ENCODE results near the gene A2ML1. TPM values are rescaled to one million over a fixed set of nuclear protein-coding genes. Genes with fewer than 3 reads are reported as not detected.
"Not testable (repeated sequence)": the region's sequence is repeated elsewhere in the genome, so short reads cannot be mapped to it uniquely, and the experiment has no call there.

A2ML1 gene
- total and polyA plus RNA-seq, 2 experiments from 2014 or later, result not detected

DNA sequence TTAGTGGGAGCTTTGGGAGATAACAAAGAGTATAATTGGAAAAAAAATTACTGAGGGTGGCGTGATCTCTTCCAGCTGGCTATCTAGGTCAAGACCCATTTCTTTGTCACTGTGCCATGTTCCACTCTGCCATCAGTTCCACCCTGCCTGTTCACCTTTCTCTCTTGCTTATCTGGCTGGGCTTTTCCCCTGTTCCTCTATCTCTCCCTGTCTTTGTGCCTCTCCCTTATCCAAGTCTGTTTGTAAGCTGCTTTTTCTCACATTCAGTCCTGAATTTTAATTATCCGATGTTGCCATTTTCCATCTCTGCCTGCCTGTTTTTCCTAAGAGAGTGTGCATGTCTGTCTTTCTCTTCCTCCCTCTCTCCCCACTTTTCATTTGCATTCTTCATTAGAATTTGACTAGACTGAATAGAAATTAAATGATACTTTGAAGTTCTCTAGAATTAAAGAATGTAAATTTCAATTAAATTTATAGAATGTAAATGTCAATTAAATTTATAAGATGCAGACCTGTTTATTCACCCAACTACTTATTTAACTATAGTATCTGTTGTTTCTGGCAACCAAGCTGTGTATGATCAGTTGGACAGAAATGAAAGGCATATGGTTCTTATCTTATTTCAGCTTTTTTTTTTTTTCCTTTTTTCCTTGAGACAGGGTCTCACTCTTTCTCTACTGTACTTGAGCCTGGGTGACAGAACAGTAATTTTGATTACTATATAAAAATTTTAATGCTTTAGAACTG lies 40.9 kb upstream of the A2ML1 start:
- no peaks in the 10 kb centered on the region for H3K27me3 ChIP-seq (replicated peaks; ENCODE audit: insufficient read depth)
- H3K27ac ChIP-seq, result no peak overlapping the region
- 65 to 76% methylated on average over 2 of the region's 2 CpGs for WGBS, 2 experiments (ENCODE audit: low coverage in 1 of 2, low lambda C conversion rate in 2 of 2, missing lambda C conversion rate in 2 of 2)
- no peaks in the 10 kb centered on the region for H4K20me1 ChIP-seq (ENCODE audit: insufficient read depth)
- no peaks in the 10 kb centered on the region for H3F3A ChIP-seq (ENCODE audit: insufficient read depth)
- H3K9me2 ChIP-seq (ENCODE audit: insufficient read depth), result no peaks in the 10 kb centered on the region
- H3K4me1 ChIP-seq (ENCODE audit: insufficient read depth), result no peaks in the 10 kb centered on the region
- no peak for TF ChIP-seq EZH2 (IDR thresholded peaks at IDR 0.05; ENCODE audit: insufficient read depth, poor library complexity, severe bottlenecking)
- no peak for TF ChIP-seq EZH2phosphoT487 (IDR thresholded peaks at IDR 0.05; ENCODE audit: insufficient read depth, low read depth)
- H3K79me2 ChIP-seq (ENCODE audit: insufficient read depth), result no peaks in the 10 kb centered on the region
- H3K9ac ChIP-seq, result no peak overlapping the region
- no peak overlapping the region for H3K4me3 ChIP-seq
- H3K36me3 ChIP-seq (ENCODE audit: low read depth), result peaks cover 9% of the 10 kb centered on the region; the same call in 1 of the 2 replicates
- DNase-seq, result no peak
- H3K9me3 ChIP-seq (ENCODE audit: low read depth), result no peaks in the 10 kb centered on the region
- in situ Hi-C loops (cut with MboI), result no loop called here
- H2AFZ ChIP-seq, result no peak overlapping the region
- no peak overlapping the region for H3K4me2 ChIP-seq (ENCODE audit: unreplicated experiment)

DNA sequence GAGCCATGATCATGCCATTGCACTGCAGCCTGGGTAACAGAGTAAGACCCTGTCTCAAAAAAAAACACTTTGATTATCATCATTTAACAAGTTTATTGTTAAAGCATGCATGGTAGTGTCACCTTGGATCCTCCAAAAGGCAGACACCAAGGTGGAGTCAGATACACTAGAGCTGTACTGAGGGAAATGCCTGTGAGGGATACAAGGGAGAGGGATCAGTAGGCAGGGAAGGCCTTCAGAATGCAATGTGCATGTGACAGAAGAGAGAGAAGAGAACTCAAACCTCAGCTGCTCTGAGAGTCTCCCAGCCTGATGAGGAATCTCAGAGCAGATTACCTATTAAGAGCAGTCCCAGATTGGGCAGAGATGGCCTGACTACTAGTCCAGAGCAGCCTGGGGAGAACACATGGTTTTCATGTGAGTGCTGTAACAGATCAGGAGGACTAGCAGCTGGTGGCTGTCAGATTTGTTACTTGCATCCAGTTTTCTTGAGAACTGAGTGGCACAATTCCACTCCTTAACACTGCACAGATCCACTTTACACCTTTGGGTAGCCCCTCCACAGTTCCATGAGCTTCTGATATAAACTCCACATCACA lies 38.0 kb upstream of the A2ML1 start:
- Histone ChIP-seq H4K20me1 (ENCODE audit: insufficient read depth) (no peaks in the 10 kb centered on the region), H3K27me3 (replicated peaks; ENCODE audit: insufficient read depth) (no peaks in the 10 kb centered on the region), H3K4me3 (no peak overlapping the region), H3F3A (ENCODE audit: insufficient read depth) (no peaks in the 10 kb centered on the region), H3K4me1 (ENCODE audit: insufficient read depth) (no peaks in the 10 kb centered on the region), H2AFZ (no peak overlapping the region), H3K9me2 (ENCODE audit: insufficient read depth) (no peaks in the 10 kb centered on the region), H3K27ac (no peak overlapping the region), H3K9me3 (ENCODE audit: low read depth) (no peaks in the 10 kb centered on the region), H3K9ac (no peak overlapping the region), H3K36me3 (ENCODE audit: low read depth) (0 out of 2 replicates have a peak, but pooled peaks cover 3% of the 10 kb centered on the region), H3K4me2 (ENCODE audit: unreplicated experiment) (no peak overlapping the region), H3K79me2 (ENCODE audit: insufficient read depth) (no peaks in the 10 kb centered on the region)
- no peak for TF ChIP-seq EZH2 (IDR thresholded peaks at IDR 0.05; ENCODE audit: insufficient read depth, poor library complexity, severe bottlenecking)
- no peak for TF ChIP-seq EZH2phosphoT487 (IDR thresholded peaks at IDR 0.05; ENCODE audit: insufficient read depth, low read depth)
- in situ Hi-C loops (cut with MboI), result no loop called here
- DNase-seq, result no peak

DNA sequence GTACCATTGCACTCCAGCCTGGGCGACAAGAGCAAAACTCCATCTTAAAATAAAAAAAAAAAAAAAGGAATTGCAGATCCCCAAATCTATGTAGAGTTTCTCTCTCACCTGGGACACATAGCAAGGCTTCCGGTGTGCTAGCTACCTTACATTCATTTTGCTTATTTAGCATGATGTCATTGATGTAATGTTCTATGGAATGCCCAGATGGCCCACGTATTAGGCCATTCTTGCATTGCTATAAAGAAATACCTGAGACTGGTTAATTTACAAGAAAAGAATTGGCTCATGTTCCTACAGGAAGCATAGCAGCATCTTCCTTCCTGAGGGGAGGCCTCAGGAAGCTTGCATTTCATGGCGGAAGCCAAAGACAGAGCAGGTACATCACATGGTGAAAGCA lies 36.9 kb upstream of the A2ML1 start:
- H3K4me3 ChIP-seq, result no peak overlapping the region
- no peaks in the 10 kb centered on the region for H3K9me3 ChIP-seq (ENCODE audit: low read depth)
- H3K79me2 ChIP-seq (ENCODE audit: insufficient read depth), result no peaks in the 10 kb centered on the region
- TF ChIP-seq EZH2 (IDR thresholded peaks at IDR 0.05; ENCODE audit: insufficient read depth, poor library complexity, severe bottlenecking), result no peak
- no peak for TF ChIP-seq EZH2phosphoT487 (IDR thresholded peaks at IDR 0.05; ENCODE audit: insufficient read depth, low read depth)
- no peak overlapping the region for H3K9ac ChIP-seq
- 67 to 76% methylated on average over 3 to 4 of the region's 4 CpGs for WGBS, 2 experiments (ENCODE audit: low coverage in 1 of 2, low lambda C conversion rate in 2 of 2, missing lambda C conversion rate in 2 of 2)
- no peak for DNase-seq
- 0 out of 2 replicates have a peak, but pooled peaks cover 3% of the 10 kb centered on the region for H3K36me3 ChIP-seq (ENCODE audit: low read depth)
- H3K9me2 ChIP-seq (ENCODE audit: insufficient read depth), result no peaks in the 10 kb centered on the region
- no peaks in the 10 kb centered on the region for H3K27me3 ChIP-seq (replicated peaks; ENCODE audit: insufficient read depth)
- no peak overlapping the region for H3K27ac ChIP-seq
- no peak overlapping the region for H3K4me2 ChIP-seq (ENCODE audit: unreplicated experiment)
- no peaks in the 10 kb centered on the region for H3K4me1 ChIP-seq (ENCODE audit: insufficient read depth)
- H3F3A ChIP-seq (ENCODE audit: insufficient read depth), result no peaks in the 10 kb centered on the region
- in situ Hi-C loops (cut with MboI), result no loop called here
- no peaks in the 10 kb centered on the region for H4K20me1 ChIP-seq (ENCODE audit: insufficient read depth)
- no peak overlapping the region for H2AFZ ChIP-seq

DNA sequence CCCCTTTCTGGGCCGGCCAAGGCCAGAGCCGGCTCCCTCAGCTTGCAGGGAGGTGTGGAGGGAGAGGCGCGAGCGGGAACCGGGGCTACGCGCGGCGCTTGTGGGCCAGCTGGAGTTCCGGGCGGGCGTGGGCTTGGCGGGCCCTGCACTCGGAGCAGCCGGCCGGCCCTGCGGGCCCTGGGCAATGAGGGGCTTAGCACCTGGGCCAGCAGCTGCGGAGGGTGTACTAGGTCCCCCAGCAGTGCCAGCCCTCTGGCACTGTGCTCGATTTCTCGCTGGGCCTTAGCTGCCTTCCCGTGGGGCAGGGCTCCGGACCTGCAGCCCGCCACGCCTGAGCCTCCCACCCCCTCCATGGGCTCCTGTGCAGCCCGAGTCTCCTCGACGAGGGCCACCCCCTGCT lies 35.2 kb upstream of the A2ML1 start:
- H3K27ac ChIP-seq; H3F3A ChIP-seq (ENCODE audit: insufficient read depth); H3K36me3 ChIP-seq (ENCODE audit: low read depth); H3K4me1 ChIP-seq (ENCODE audit: insufficient read depth); H3K4me3 ChIP-seq; H3K27me3 ChIP-seq (replicated peaks; ENCODE audit: insufficient read depth); in situ Hi-C loops (cut with MboI); H3K79me2 ChIP-seq (ENCODE audit: insufficient read depth); H3K9me3 ChIP-seq (ENCODE audit: low read depth); H3K4me2 ChIP-seq (ENCODE audit: unreplicated experiment); H4K20me1 ChIP-seq (ENCODE audit: insufficient read depth); H2AFZ ChIP-seq; DNase-seq; H3K9ac ChIP-seq; H3K9me2 ChIP-seq (ENCODE audit: insufficient read depth): not testable (repeated sequence)
- 90 to 95% methylated on average over 20 to 28 of the region's 28 CpGs for WGBS, 2 experiments (ENCODE audit: low coverage in 1 of 2, low lambda C conversion rate in 2 of 2, missing lambda C conversion rate in 2 of 2)

DNA sequence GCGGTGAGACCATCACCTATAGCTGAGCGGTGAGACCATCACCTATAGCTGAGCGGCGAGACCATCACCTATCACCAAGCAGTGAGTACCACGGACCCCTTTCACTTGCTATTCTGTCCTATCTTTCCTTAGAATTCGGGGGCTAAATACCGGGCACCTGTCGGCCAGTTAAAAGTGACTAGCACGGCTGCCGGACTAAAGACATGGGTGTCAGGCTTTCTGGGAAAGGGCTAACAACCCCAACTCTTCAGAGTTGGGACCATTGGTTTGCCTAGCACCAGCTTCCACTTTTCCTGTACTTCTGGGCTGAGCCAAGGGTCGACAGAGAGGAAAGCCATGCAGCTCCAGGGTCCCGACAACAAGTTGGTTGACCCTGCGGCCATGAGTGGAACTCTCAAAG lies 33.7 kb upstream of the A2ML1 start:
- H3K27me3 ChIP-seq (replicated peaks; ENCODE audit: insufficient read depth); DNase-seq; H3K9ac ChIP-seq; H2AFZ ChIP-seq; H3K27ac ChIP-seq; H3K4me2 ChIP-seq (ENCODE audit: unreplicated experiment); H3K9me2 ChIP-seq (ENCODE audit: insufficient read depth); H3K79me2 ChIP-seq (ENCODE audit: insufficient read depth); H3K9me3 ChIP-seq (ENCODE audit: low read depth); H3F3A ChIP-seq (ENCODE audit: insufficient read depth); H3K36me3 ChIP-seq (ENCODE audit: low read depth); H4K20me1 ChIP-seq (ENCODE audit: insufficient read depth); H3K4me1 ChIP-seq (ENCODE audit: insufficient read depth); H3K4me3 ChIP-seq; in situ Hi-C loops (cut with MboI): not testable (repeated sequence)
- 74 to 78% methylated on average over 13 of the region's 13 CpGs for WGBS, 2 experiments (ENCODE audit: low coverage in 1 of 2, low lambda C conversion rate in 2 of 2, missing lambda C conversion rate in 2 of 2)

DNA sequence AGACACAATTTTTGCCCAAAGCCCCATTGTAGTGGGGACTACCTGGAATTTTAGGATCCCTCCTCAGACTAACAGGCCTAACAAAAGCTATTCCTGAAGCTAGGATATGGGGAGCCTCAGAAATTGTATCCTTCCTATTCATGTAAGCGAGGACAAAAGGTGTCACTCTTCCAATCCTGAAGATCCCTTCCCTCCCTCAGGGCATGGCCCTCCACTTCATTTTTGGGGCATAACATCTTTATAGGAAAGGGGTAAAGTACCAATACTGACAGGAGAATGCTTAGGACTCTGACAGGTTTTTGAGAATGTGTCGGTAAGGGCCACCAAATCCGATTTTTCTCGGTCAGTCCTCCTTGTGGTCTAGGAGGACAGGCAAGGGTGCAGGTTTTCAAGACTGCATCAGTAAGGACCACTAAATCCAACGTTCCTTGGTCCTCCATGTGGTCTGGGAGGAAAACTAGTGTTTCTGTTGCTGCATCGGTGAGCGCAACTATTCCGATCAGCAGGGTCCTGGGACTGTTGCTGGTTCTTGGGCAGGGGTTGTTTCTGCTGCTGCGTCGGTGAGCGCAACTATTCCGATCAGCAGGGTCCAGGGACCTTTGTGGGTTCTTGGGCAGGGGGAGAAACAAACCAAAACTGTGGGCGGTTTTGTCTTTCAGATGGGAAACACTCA lies 32.9 kb upstream of the A2ML1 start:
- H3F3A ChIP-seq (ENCODE audit: insufficient read depth); H3K36me3 ChIP-seq (ENCODE audit: low read depth); H3K27me3 ChIP-seq (replicated peaks; ENCODE audit: insufficient read depth); DNase-seq; H3K4me2 ChIP-seq (ENCODE audit: unreplicated experiment); H3K4me1 ChIP-seq (ENCODE audit: insufficient read depth); H2AFZ ChIP-seq; H3K27ac ChIP-seq; H4K20me1 ChIP-seq (ENCODE audit: insufficient read depth); H3K9ac ChIP-seq; H3K9me2 ChIP-seq (ENCODE audit: insufficient read depth); H3K79me2 ChIP-seq (ENCODE audit: insufficient read depth); H3K9me3 ChIP-seq (ENCODE audit: low read depth); in situ Hi-C loops (cut with MboI); H3K4me3 ChIP-seq: not testable (repeated sequence)
- 77 to 82% methylated on average over 13 of the region's 13 CpGs for WGBS, 2 experiments (ENCODE audit: low coverage in 1 of 2, low lambda C conversion rate in 2 of 2, missing lambda C conversion rate in 2 of 2)

DNA sequence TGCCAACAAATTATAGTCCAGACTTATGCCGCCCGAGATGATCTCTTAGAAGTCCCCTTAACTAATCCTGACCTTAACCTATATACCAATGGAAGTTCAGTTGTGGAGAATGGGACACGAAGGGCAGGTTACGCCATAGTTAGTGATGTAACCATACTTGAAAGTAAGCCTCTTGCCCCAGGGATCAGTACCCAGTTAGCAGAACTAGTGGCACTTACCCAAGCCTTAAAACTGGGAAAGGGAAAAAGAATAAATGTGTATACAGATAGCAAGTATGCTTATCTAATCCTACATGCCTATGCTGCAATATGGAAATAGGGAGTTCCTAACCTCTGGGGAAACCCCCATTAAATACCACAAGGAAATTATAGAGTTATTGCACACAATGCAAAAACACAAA lies 29.2 kb upstream of the A2ML1 start:
- H3K27ac ChIP-seq; H3K4me2 ChIP-seq (ENCODE audit: unreplicated experiment); H3K4me1 ChIP-seq (ENCODE audit: insufficient read depth); H3K9ac ChIP-seq; H3K79me2 ChIP-seq (ENCODE audit: insufficient read depth); H2AFZ ChIP-seq; in situ Hi-C loops (cut with MboI); H3F3A ChIP-seq (ENCODE audit: insufficient read depth); H3K4me3 ChIP-seq; H3K36me3 ChIP-seq (ENCODE audit: low read depth); H3K9me3 ChIP-seq (ENCODE audit: low read depth); DNase-seq; H4K20me1 ChIP-seq (ENCODE audit: insufficient read depth); H3K9me2 ChIP-seq (ENCODE audit: insufficient read depth); H3K27me3 ChIP-seq (replicated peaks; ENCODE audit: insufficient read depth): not testable (repeated sequence)
- WGBS, 2 experiments (ENCODE audit: low coverage in 1 of 2, low lambda C conversion rate in 2 of 2, missing lambda C conversion rate in 2 of 2), result 60 to 70% methylated on average over 4 of the region's 4 CpGs

All from GM23248 (cell line).